HepG2 (cell line): ENCODE results near the gene CCDC77. TPM values are rescaled to one million over a fixed set of nuclear protein-coding genes. Genes with fewer than 3 reads are reported as not detected.
A peak's percentile ranks its signal among the peaks of the same experiment; 100 is the strongest.

Experiments used
- ATAC-seq: fragments of 200-7000 bp; cut with Tn5 transposase; 3 replicates; pipeline ENCODE4 v1.9.1; 2020; ENCODE audit warnings: mild to moderate bottlenecking, moderate library complexity
- Bru-seq: library from RNA; stranded (reverse); fragments of 400-500 nt; gene quantifications from one replicate; lab custom pipeline; 2021; lab: Mats Ljungman, UMichigan
- BruChase-seq, 2 experiments: library from RNA; stranded (reverse); fragments of 400-500 nt; gene quantifications; one replicate each; lab custom pipeline; 2021; lab: Mats Ljungman, UMichigan
- BruUV-seq: library from RNA; stranded (reverse); fragments of 400-500 nt; replicated peaks from 2 replicates; lab custom pipeline; 2021; lab: Mats Ljungman, UMichigan
- CTCF ChIA-PET: fragments of 300-600 bp; formaldehyde crosslinking; extraction: SDS; loops from one replicate; lab custom pipeline; 2021; ENCODE audit warnings: low total read pairs, inconsistent platforms, low intra/inter-chr PET ratio; lab: Yijun Ruan, JAX
- POLR2A ChIA-PET: fragments of 350-600 bp; sonication (Branson Sonifier 250); formaldehyde crosslinking; loops from one replicate; lab custom pipeline; 2020; ENCODE audit warnings: antibody characterized with exemption, inconsistent platforms; lab: Yijun Ruan, JAX
- DNase-seq: peaks from one replicate; pipeline ENCODE4 v3.0.0-alpha.2; 2015; ENCODE audit warnings: low spot score
- FAIRE-seq: peaks from 3 replicates; lab custom pipeline; 2011; peaks lifted over from hg19 to GRCh38; lab: Jason Lieb, UNC
- H2AFZ ChIP-seq: one replicate; pipeline ENCODE4 v1.6.1; 2011; ENCODE audit warnings: low read length, inconsistent platforms
- H3K27ac ChIP-seq: fragments of 300-600 bp; 3 replicates; pipeline ENCODE4 v1.8.0; 2011; ENCODE audit warnings: mixed run types, mild to moderate bottlenecking, mixed read lengths, low read length, inconsistent platforms; ENCODE audit not compliant: insufficient read depth; ENCODE audit errors: extremely low read length
- H3K27me3 ChIP-seq, 2 experiments: fragments of 200-600 bp in 1 of 2; 2 replicates in 1 of 2; 3 replicates in 1 of 2; pipeline versions ENCODE4 v1.6.0 to v1.8.0; 2011; ENCODE audit warnings: low read length in 2 of 2, mild to moderate bottlenecking in 2 of 2, moderate library complexity in 2 of 2, inconsistent platforms in 1 of 2; ENCODE audit not compliant: insufficient read depth in 2 of 2, control insufficient read depth in 1 of 2
- H3K36me3 ChIP-seq, 2 experiments: fragments of 200-600 bp in 1 of 2; replicated peaks in 1 of 2; 2 replicates in 1 of 2; 3 replicates in 1 of 2; pipeline versions ENCODE4 v1.5.1 to v1.8.0; 2011; ENCODE audit warnings: low read length in 2 of 2, inconsistent platforms in 1 of 2; ENCODE audit not compliant: insufficient read depth in 2 of 2, control insufficient read depth in 1 of 2
- H3K4me1 ChIP-seq: 2 replicates; pipeline ENCODE4 v1.5.1; 2012; ENCODE audit warnings: low read length, inconsistent platforms; ENCODE audit not compliant: insufficient read depth
- H3K4me2 ChIP-seq: 2 replicates; pipeline ENCODE4 v1.6.0; 2011; ENCODE audit warnings: low read depth, low read length, inconsistent platforms
- H3K4me3 ChIP-seq, 3 experiments: fragments of 200-600 bp in 1 of 3; sonication (generic), shearing (Covaris generic) in 1 of 3; replicated peaks in 1 of 3; 2 replicates each; pipeline ENCODE4 v1.5.1; 2011 to 2016; ENCODE audit warnings: low read length in 3 of 3, inconsistent platforms in 2 of 3, low read depth in 2 of 3, mild to moderate bottlenecking in 2 of 3, control low read depth in 1 of 3, mixed read lengths in 1 of 3; ENCODE audit not compliant: insufficient read depth in 1 of 3
- H3K79me2 ChIP-seq: one replicate; pipeline ENCODE4 v1.6.1; 2011; ENCODE audit warnings: low read length, inconsistent platforms; ENCODE audit not compliant: insufficient read depth
- H3K9ac ChIP-seq: 2 replicates; pipeline ENCODE4 v1.6.0; 2011; ENCODE audit warnings: mild to moderate bottlenecking, low read depth, low read length, inconsistent platforms; ENCODE audit not compliant: insufficient read depth
- H3K9me3 ChIP-seq: 2 replicates; pipeline ENCODE4 v1.5.1; 2012; ENCODE audit warnings: mild to moderate bottlenecking, low read length
- H4K20me1 ChIP-seq: 2 replicates; pipeline ENCODE4 v1.6.0; 2011; ENCODE audit warnings: inconsistent platforms, mild to moderate bottlenecking, low read length, moderate library complexity; ENCODE audit not compliant: insufficient read depth
- AKAP8 ChIP-seq: sonication (generic); formaldehyde crosslinking; IDR thresholded peaks from 2 replicates; pipeline ENCODE4 v1.5.1; 2020; ENCODE audit warnings: mild to moderate bottlenecking, missing genetic modification reagents
- EZH2 ChIP-seq: conservative IDR thresholded peaks from 2 replicates; pipeline ENCODE4 v1.6.1; 2012; ENCODE audit warnings: mild to moderate bottlenecking, low read depth, low read length, moderate library complexity
- FOSL2 ChIP-seq: sonication (generic); formaldehyde crosslinking; IDR thresholded peaks from 2 replicates; pipeline ENCODE4 v1.4.0; 2020; ENCODE audit warnings: missing genetic modification reagents
- GATAD1 ChIP-seq: IDR thresholded peaks from 2 replicates; pipeline ENCODE4 v1.6.1; 2016; ENCODE audit warnings: missing genetic modification reagents, missing compliant biosample characterization
- SNAI1 ChIP-seq: sonication (generic); formaldehyde crosslinking; IDR thresholded peaks from 2 replicates; pipeline ENCODE4 v1.5.0; 2020; ENCODE audit warnings: mild to moderate bottlenecking, missing genetic modification reagents, borderline replicate concordance
- TAF1 ChIP-seq: sonication (generic); formaldehyde crosslinking; IDR thresholded peaks from 2 replicates; pipeline ENCODE4 v1.4.0; 2020; ENCODE audit warnings: missing genetic modification reagents
- TCF7L2 ChIP-seq: IDR thresholded peaks from 2 replicates; pipeline ENCODE4 v1.6.1; 2011; ENCODE audit warnings: mild to moderate bottlenecking, low read depth, low read length, moderate library complexity
- ZFP36 ChIP-seq: fragments of 150-350 bp; IDR thresholded peaks from 2 replicates; pipeline ENCODE4 v1.6.1; 2018; ENCODE audit warnings: borderline replicate concordance, low read length, low read depth; ENCODE audit not compliant: partially characterized antibody
- ZFP41 ChIP-seq: sonication (generic); formaldehyde crosslinking; IDR thresholded peaks from 2 replicates; pipeline ENCODE4 v1.4.0; 2020; ENCODE audit warnings: mild to moderate bottlenecking, missing genetic modification reagents, borderline replicate concordance
- ZKSCAN1 ChIP-seq: fragments of 150-350 bp; IDR thresholded peaks from 2 replicates; pipeline ENCODE4 v1.6.1; 2014; ENCODE audit warnings: low read length
- ZMAT5 ChIP-seq: sonication (generic); formaldehyde crosslinking; IDR thresholded peaks from 2 replicates; pipeline ENCODE4 v1.5.0; 2020; ENCODE audit warnings: mild to moderate bottlenecking, low read depth, missing genetic modification reagents, borderline replicate concordance
- ZNF124 ChIP-seq: sonication (generic); formaldehyde crosslinking; IDR thresholded peaks from 2 replicates; pipeline ENCODE4 v1.4.0; 2020; ENCODE audit warnings: missing genetic modification reagents
- ZNF33A ChIP-seq: sonication (generic); formaldehyde crosslinking; IDR thresholded peaks from 2 replicates; pipeline ENCODE4 v1.5.1; 2020; ENCODE audit warnings: missing genetic modification reagents, mild to moderate bottlenecking, moderate library complexity, borderline replicate concordance
- ZNF383 ChIP-seq: sonication (generic); formaldehyde crosslinking; IDR thresholded peaks from 2 replicates; pipeline ENCODE4 v1.4.0; 2020; ENCODE audit warnings: missing genetic modification reagents, mild to moderate bottlenecking, borderline replicate concordance
- ZNF766 ChIP-seq: sonication (generic); formaldehyde crosslinking; IDR thresholded peaks from 2 replicates; pipeline ENCODE4 v1.5.0; 2020; ENCODE audit warnings: missing genetic modification reagents, borderline replicate concordance
- WGBS: methylation state at CpG from one replicate; pipeline ENCODE4 v1.1.6; 2017; ENCODE audit warnings: low lambda C conversion rate; 5-methylcytosine and 5-hydroxymethylcytosine counted together
- in situ Hi-C: cut with HindIII; loops from 2 replicates; pipeline ENCODE4 v1.10.0; 2017; ENCODE audit warnings: low pct_unique_long_range_greater_than_20kb; ENCODE audit not compliant: extremely low pct_ligation_motif_present
- intact Hi-C: fragments of 100-400 bp; cut with micrococcal nuclease; formaldehyde crosslinking; loops from one replicate; pipeline ENCODE4 v1.10.0; 2022; ENCODE audit not compliant: unreplicated experiment
- long read RNA-seq, 2 experiments: library from RNA in 1 of 2; library from polyadenylated mRNA in 1 of 2; stranded (forward) in 1 of 2; unstranded in 1 of 2; transcript quantifications; one replicate each; pipeline ENCODE4 v2.0.0, GENCODE V29; 2019 to 2022
- polyA minus RNA-seq, 3 experiments: library from RNA; depleted of rRNA, polyadenylated mRNA; stranded (reverse); fragments of >200 nt; gene quantifications; 2 replicates each; pipeline ENCODE4 v1.2.3, GENCODE V29; 2011; ENCODE audit warnings: low replicate concordance in 1 of 3
- polyA plus RNA-seq, 8 experiments: library from polyadenylated mRNA; depleted of rRNA in 3 of 8; stranded (reverse) in 7 of 8; unstranded in 1 of 8; fragments of >200 nt; fragmentation: Illumina TruSeq in 4 of 8; extraction: Trizol in 4 of 8; gene quantifications; 2 replicates each; pipeline versions ENCODE4 v1.2.1 to v1.2.3, GENCODE V29; 2011 to 2016; ENCODE audit warnings: low read depth in 4 of 8, missing spikeins in 1 of 8, mixed read lengths in 1 of 8; ENCODE audit not compliant: insufficient read depth in 1 of 8
- total RNA-seq, 5 experiments: library from RNA; depleted of rRNA; stranded (reverse); fragments of >200 nt; fragmentation: Illumina TruSeq; extraction: Trizol; gene quantifications; 2 replicates each; pipeline ENCODE4 v1.2.3, GENCODE V29; 2016; ENCODE audit warnings: low read depth in 1 of 5

Gene CCDC77
- 16.4 and 21.3 TPM in 2 replicates for total RNA-seq (2016; rRNA removed; fragmentation: Illumina TruSeq; extraction: Trizol)
- total RNA-seq (2016; cell fraction: cytosol; rRNA removed; fragmentation: Illumina TruSeq; extraction: Trizol; ENCODE audit: low read depth): 20.6 TPM in 2 replicates
- 17.1 and 22.0 TPM in 2 replicates for total RNA-seq (2016; cell fraction: insoluble cytoplasmic fraction; rRNA removed; fragmentation: Illumina TruSeq; extraction: Trizol)
- total RNA-seq (2016; cell fraction: membrane; rRNA removed; fragmentation: Illumina TruSeq; extraction: Trizol): 6.1 and 7.1 TPM in 2 replicates
- total RNA-seq (2016; cell fraction: nucleus; rRNA removed; fragmentation: Illumina TruSeq; extraction: Trizol): 15.5 and 18.4 TPM in 2 replicates
- 4.3 and 6.4 TPM in 2 replicates for polyA plus RNA-seq (2011; rRNA removed)
- 2.5 and 2.8 TPM in 2 replicates for polyA plus RNA-seq (2011; cell fraction: cytosol; rRNA removed)
- polyA plus RNA-seq (2011; cell fraction: nucleus; rRNA removed): 5.0 and 5.3 TPM in 2 replicates
- polyA plus RNA-seq (2012): 4.3 and 7.4 TPM in 2 replicates
- polyA plus RNA-seq (2016; cell fraction: cytosol; fragmentation: Illumina TruSeq; extraction: Trizol; ENCODE audit: low read depth): 0.87 and 1.6 TPM in 2 replicates
- polyA plus RNA-seq (2016; cell fraction: insoluble cytoplasmic fraction; fragmentation: Illumina TruSeq; extraction: Trizol; ENCODE audit: low read depth): 17.3 and 17.7 TPM in 2 replicates
- polyA plus RNA-seq (2016; cell fraction: membrane; fragmentation: Illumina TruSeq; extraction: Trizol; ENCODE audit: low read depth): 2.8 and 3.1 TPM in 2 replicates
- polyA plus RNA-seq (2016; cell fraction: nucleus; fragmentation: Illumina TruSeq; extraction: Trizol; ENCODE audit: insufficient read depth, low read depth): 21.1 TPM in 2 replicates
- polyA minus RNA-seq (2011; rRNA and poly(A)+ RNA removed; ENCODE audit: low replicate concordance): 6.3 and 28.2 TPM in 2 replicates
- polyA minus RNA-seq (2011; cell fraction: cytosol; rRNA and poly(A)+ RNA removed): 3.7 and 4.2 TPM in 2 replicates
- 10.6 and 11.7 TPM in 2 replicates for polyA minus RNA-seq (2011; cell fraction: nucleus; rRNA and poly(A)+ RNA removed)
- percentile 51 among the genes with signal in this experiment for Bru-seq, nascent RNA
- BruChase-seq, experiment 1, labeled RNA remaining after a 6-hour chase: percentile 54 among the genes with signal in this experiment
- BruChase-seq, experiment 2, labeled RNA remaining after a 2-hour chase: percentile 54 among the genes with signal in this experiment
- long read RNA-seq, experiment 1, partial matches to known transcripts: 5 of 11 reads
- long read RNA-seq, experiment 1, other reads (novel, unspliced or antisense): 3 of 11 reads
- long read RNA-seq, experiment 2, partial matches to known transcripts: 1 of 8 reads
- long read RNA-seq, experiment 2, other reads (novel, unspliced or antisense): 0 of 8 reads

- peak; percentile 98 for ATAC-seq
- POLR2A ChIA-PET: interaction anchor here (0.8 to 3.5 kb wide), 2 partner anchors 11 to 12 kb away, joined by 3 to 43 read pairs; partner anchors contain the start of gene KDM5A
- TSS peak; percentile 90 for BruUV-seq
- no peak for TF ChIP-seq EZH2
- no peak for TF ChIP-seq ZNF383 (CRISPR knock-in tag)
- TF ChIP-seq ZNF124 (CRISPR knock-in tag): no peak
- TF ChIP-seq ZKSCAN1: no peak
- TF ChIP-seq TAF1: peak; percentile 66; the same call in 1 of the 2 replicates
- TF ChIP-seq ZFP41: no peak
- peak; percentile 96 for TF ChIP-seq GATAD1 (CRISPR knock-in tag)
- TF ChIP-seq ZNF33A (CRISPR knock-in tag): no peak
- TF ChIP-seq ZFP36: no peak
- no peak for TF ChIP-seq TCF7L2
- no peak for TF ChIP-seq SNAI1 (CRISPR knock-in tag)
- no peak for TF ChIP-seq ZMAT5
- TF ChIP-seq FOSL2 (CRISPR knock-in tag): peak; percentile 51
- no peak for TF ChIP-seq AKAP8 (CRISPR knock-in tag)
- no peak for TF ChIP-seq ZNF766 (CRISPR knock-in tag)
Observed at GRCh38 chr12:401235-402028, at the start of gene CCDC77. Gene CCDC77, plus strand, starts transcription at chr12:401644. Its CDS starts 7,740 bp downstream, at chr12:409384.

More at GRCh38 chr12:401235-402028, at the start of gene CCDC77:
- H3K4me1 ChIP-seq: peaks cover 31% of the 10 kb centered on the region
- H3K27me3 ChIP-seq: no peaks in the 10 kb centered on the region; a peak in 1 of 5 replicates
- peak; percentile 89 for DNase-seq
- peak within 1 kb of the TSS; percentile 83 for H3K4me2 ChIP-seq
- no peaks in the 10 kb centered on the region; a peak in 1 of 5 replicates for H3K36me3 ChIP-seq
- CTCF ChIA-PET: interaction anchor here (1.6 kb wide), 1 partner anchor 51 kb away, joined by 3 read pairs; no protein-coding TSS in a partner anchor
- in situ Hi-C loops (no loop called here), intact Hi-C loops (loop anchor here (1.0 kb wide), 1 partner anchor 12 kb away; the partner anchor contains the start of gene KDM5A)
- H3K9me3 ChIP-seq: no peaks in the 10 kb centered on the region
- H3K79me2 ChIP-seq: peaks cover 21% of the 10 kb centered on the region
- peak within 1 kb of the TSS; percentile 73 to 92 (median 77) for H3K4me3 ChIP-seq
- FAIRE-seq: peak; percentile 77
- H2AFZ ChIP-seq: peak within 1 kb of the TSS; percentile 89
- no peaks in the 10 kb centered on the region for H4K20me1 ChIP-seq
- H3K9ac ChIP-seq: peak within 1 kb of the TSS; percentile 68
- under 1% methylated on average over 40 of the region's 45 CpGs for WGBS
- H3K27ac ChIP-seq: peak within 1 kb of the TSS; percentile 58
